Lower leg skin (tissue), 3 donors: ENCODE measurements around the gene TNFRSF1A.

Source experiments
- CTCF ChIP-seq, 3 donors: fragments of 450-650 bp; IDR thresholded peaks; one replicate each; pipeline ENCODE4 v1.5.1; 2016; ENCODE audit warnings: antibody characterized with exemption in 3 of 3, mild to moderate bottlenecking in 3 of 3, moderate library complexity in 2 of 3
- POLR2A ChIP-seq, 2 donors: fragments of 450-650 bp; IDR thresholded peaks; one replicate each; pipeline ENCODE4 v1.6.1; 2016 to 2017; ENCODE audit warnings: antibody characterized with exemption in 2 of 2, mild to moderate bottlenecking in 1 of 2, moderate library complexity in 1 of 2

- TF ChIP-seq CTCF (IDR thresholded peaks at IDR 0.05): no peak
- no peak for TF ChIP-seq POLR2A (IDR thresholded peaks at IDR 0.05)
Measured at GRCh38 chr12:6330999-6331714, 10.7 kb downstream of the TNFRSF1A start.
